Natural killer cell (primary cell): Measurements from ENCODE around the gene GLB1L. TPM values are rescaled to one million over a fixed set of nuclear protein-coding genes. Genes with fewer than 3 reads are reported as not detected.
A peak's percentile ranks its signal among the peaks of the same experiment; 100 is the strongest.

Source experiments
- ATAC-seq, 3 donors: fragments of 150-1000 bp in 2 of 3; fragments of 200-7000 bp in 1 of 3; cut with Tn5 transposase; 1 replicate in 1 of 3; 2 replicates in 2 of 3; pipeline ENCODE4 v1.10.0; 2021; ENCODE audit warnings: mild to moderate bottlenecking in 2 of 3, moderate library complexity in 2 of 3
- DNase-seq, 2 donors: peaks; one replicate each; pipeline versions ENCODE4 v3.0.0 to v3.0.0-alpha.2; 2013 to 2021; ENCODE audit warnings: mixed read lengths in 1 of 2
- H3K27ac ChIP-seq: one replicate; pipeline ENCODE4 v1.5.1; 2013; ENCODE audit warnings: mild to moderate bottlenecking, low read length
- H3K27me3 ChIP-seq: one replicate; pipeline ENCODE4 v1.6.1; 2013; ENCODE audit warnings: low read length; ENCODE audit not compliant: control insufficient read depth, insufficient read depth
- H3K36me3 ChIP-seq: one replicate; pipeline ENCODE4 v1.6.1; 2013; ENCODE audit warnings: low read length; ENCODE audit not compliant: control insufficient read depth, insufficient read depth
- H3K4me1 ChIP-seq: one replicate; pipeline ENCODE4 v1.6.1; 2013; ENCODE audit warnings: low read length; ENCODE audit not compliant: control insufficient read depth, insufficient read depth
- H3K4me3 ChIP-seq: one replicate; pipeline ENCODE4 v1.5.1; 2013; ENCODE audit warnings: low read length
- H3K9me3 ChIP-seq: one replicate; pipeline ENCODE4 v1.6.1; 2013; ENCODE audit warnings: low read length; ENCODE audit not compliant: control insufficient read depth, insufficient read depth
- H3K27ac Mint-ChIP-seq, 2 donors: one replicate each; pipeline ENCODE4 v1.8.0; 2022; ENCODE audit warnings: mild to moderate bottlenecking in 2 of 2, mixed read lengths in 2 of 2, moderate library complexity in 1 of 2
- H3K27me3 Mint-ChIP-seq, 2 donors: one replicate each; pipeline ENCODE4 v1.8.0; 2022; ENCODE audit warnings: low read depth in 2 of 2, mixed read lengths in 2 of 2
- H3K36me3 Mint-ChIP-seq: one replicate; pipeline ENCODE4 v1.8.0; 2022; ENCODE audit warnings: mixed read lengths
- H3K4me1 Mint-ChIP-seq, 2 donors: one replicate each; pipeline ENCODE4 v1.8.0; 2022; ENCODE audit warnings: mixed read lengths in 2 of 2
- H3K4me3 Mint-ChIP-seq: one replicate; pipeline ENCODE4 v1.8.0; 2022; ENCODE audit warnings: mild to moderate bottlenecking, moderate library complexity, mixed read lengths
- H3K9me3 Mint-ChIP-seq, 2 donors: one replicate each; pipeline ENCODE4 v1.8.0; 2022; ENCODE audit warnings: mixed read lengths in 2 of 2
- WGBS: methylation state at CpG from one replicate; pipeline ENCODE4 v1.1.7; 2013; ENCODE audit warnings: missing lambda C conversion rate; ENCODE audit not compliant: insufficient coverage; 5-methylcytosine and 5-hydroxymethylcytosine counted together
- intact Hi-C: fragments of 100-400 bp; cut with micrococcal nuclease; formaldehyde crosslinking; loops from one replicate; pipeline ENCODE4 v1.14.2; 2022
- total RNA-seq, 4 donors: library from RNA; stranded (reverse); fragments of 120-200 nt in 1 of 4; gene quantifications; one replicate each; pipeline versions ENCODE4 v1.2.3 to v1.2.4, GENCODE V29; 2013 to 2022
- TF ChIP-seq, protein P1 (sequence below): fragments of 200-600 bp; IDR thresholded peaks from one replicate; pipeline ENCODE4 v1.8.0; 2022; ENCODE audit warnings: antibody characterized with exemption

The GLB1L gene
- total RNA-seq, 3 donors from 2014 or later (not counting 1 experiment from before 2014, with no cell fraction given), result 4.3 to 7.7 (median 4.5) TPM

GRCh38 chr2:219279151-219279915 lies 34.1 kb upstream of the GLB1L start, which contains the start of gene DNAJB2:
TSS of gene DNAJB2 (plus strand) at chr2:219279366. CDS start at chr2:219279834, 468 bp downstream.
- H3K9me3 Mint-ChIP-seq, result no peaks in the 10 kb centered on the region
- Histone ChIP-seq H3K4me3 (peak within 1 kb of the TSS; percentile 79), H3K27me3 (no peaks in the 10 kb centered on the region), H3K36me3 (peaks cover 31% of the 10 kb centered on the region), H3K9me3 (no peaks in the 10 kb centered on the region), H3K4me1 (peaks cover 30% of the 10 kb centered on the region), H3K27ac (peak within 1 kb of the TSS; percentile 99)
- DNase-seq (peak; percentile 98 to 99), ATAC-seq (peak; percentile 76 to 93 (median 80))
- 1% methylated on average over 65 of the region's 65 CpGs for WGBS
- intact Hi-C loops, result loop anchor here (1.0 kb wide), 7 partner anchors 16 to 119 kb away; partner anchors contain the start of genes ANKZF1, ATG9A, NHEJ1 and ZFAND2B
- H3K27me3 Mint-ChIP-seq, result no peaks in the 10 kb centered on the region
- H3K27ac Mint-ChIP-seq, result peak within 1 kb of the TSS; percentile 97 to 99
- H3K4me3 Mint-ChIP-seq, result peak within 1 kb of the TSS; percentile 94
- peaks cover 35 to 47% of the 10 kb centered on the region in 2 donors for H3K4me1 Mint-ChIP-seq
- TF ChIP-seq, protein P1, sequence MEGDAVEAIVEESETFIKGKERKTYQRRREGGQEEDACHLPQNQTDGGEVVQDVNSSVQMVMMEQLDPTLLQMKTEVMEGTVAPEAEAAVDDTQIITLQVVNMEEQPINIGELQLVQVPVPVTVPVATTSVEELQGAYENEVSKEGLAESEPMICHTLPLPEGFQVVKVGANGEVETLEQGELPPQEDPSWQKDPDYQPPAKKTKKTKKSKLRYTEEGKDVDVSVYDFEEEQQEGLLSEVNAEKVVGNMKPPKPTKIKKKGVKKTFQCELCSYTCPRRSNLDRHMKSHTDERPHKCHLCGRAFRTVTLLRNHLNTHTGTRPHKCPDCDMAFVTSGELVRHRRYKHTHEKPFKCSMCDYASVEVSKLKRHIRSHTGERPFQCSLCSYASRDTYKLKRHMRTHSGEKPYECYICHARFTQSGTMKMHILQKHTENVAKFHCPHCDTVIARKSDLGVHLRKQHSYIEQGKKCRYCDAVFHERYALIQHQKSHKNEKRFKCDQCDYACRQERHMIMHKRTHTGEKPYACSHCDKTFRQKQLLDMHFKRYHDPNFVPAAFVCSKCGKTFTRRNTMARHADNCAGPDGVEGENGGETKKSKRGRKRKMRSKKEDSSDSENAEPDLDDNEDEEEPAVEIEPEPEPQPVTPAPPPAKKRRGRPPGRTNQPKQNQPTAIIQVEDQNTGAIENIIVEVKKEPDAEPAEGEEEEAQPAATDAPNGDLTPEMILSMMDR, result no peak
- H3K36me3 Mint-ChIP-seq, result no peaks in the 10 kb centered on the region

- 10% methylated on average over 6 of the region's 9 CpGs for WGBS
- Histone ChIP-seq H3K27ac (peak overlapping the region; percentile 94), H3K27me3 (no peaks in the 10 kb centered on the region), H3K36me3 (peaks cover 28% of the 10 kb centered on the region), H3K9me3 (no peaks in the 10 kb centered on the region), H3K4me1 (peaks cover 30% of the 10 kb centered on the region), H3K4me3 (peak overlapping the region; percentile 46)
- H3K27ac Mint-ChIP-seq, result peak overlapping the region; percentile 97 to 99
- DNase-seq, result no peak
- TF ChIP-seq, protein P1, result no peak
- peaks cover 35 to 47% of the 10 kb centered on the region in 2 donors for H3K4me1 Mint-ChIP-seq
- no peaks in the 10 kb centered on the region for H3K9me3 Mint-ChIP-seq
- no peaks in the 10 kb centered on the region for H3K27me3 Mint-ChIP-seq
- no peak for ATAC-seq
- H3K36me3 Mint-ChIP-seq, result no peaks in the 10 kb centered on the region
- H3K4me3 Mint-ChIP-seq, result peak overlapping the region; percentile 94
- intact Hi-C loops, result loop anchor here (1.0 kb wide), 7 partner anchors 17 to 118 kb away; partner anchors contain the start of genes ANKZF1, ATG9A, NHEJ1 and ZFAND2B
These were observed 33.5 kb upstream of the GLB1L start for GRCh38 chr2:219278655-219279150.

GRCh38 chr2:219277703-219278654 lies 32.7 kb upstream of the GLB1L start:
- Mint-ChIP-seq H3K27ac (peak overlapping the region; percentile 97 to 99), H3K4me1 (peaks cover 31 to 44% of the 10 kb centered on the region in 2 donors), H3K9me3 (no peaks in the 10 kb centered on the region), H3K4me3 (peak overlapping the region; percentile 94), H3K36me3 (no peaks in the 10 kb centered on the region), H3K27me3 (no peaks in the 10 kb centered on the region)
- no peaks in the 10 kb centered on the region for H3K27me3 ChIP-seq
- peaks cover 30% of the 10 kb centered on the region for H3K4me1 ChIP-seq
- peak overlapping the region; percentile 46 for H3K4me3 ChIP-seq
- peaks cover 25% of the 10 kb centered on the region for H3K36me3 ChIP-seq
- H3K9me3 ChIP-seq, result no peaks in the 10 kb centered on the region
- intact Hi-C loops, result loop anchor here (1.0 kb wide), 1 partner anchor 74 kb away; no protein-coding TSS in a partner anchor
- ATAC-seq (no peak), DNase-seq (peak; percentile 76 to 88)
- WGBS, result 22% methylated on average over 25 of the region's 25 CpGs
- peak overlapping the region; percentile 94 for H3K27ac ChIP-seq
- TF ChIP-seq, protein P1, result peak; percentile 97
